Left renal pelvis (tissue), 4 donors: ENCODE measurements around the gene TMA7. TPM values are rescaled to one million over a fixed set of nuclear protein-coding genes. Genes with fewer than 3 reads are reported as not detected.
A peak's percentile ranks its signal among the peaks of the same experiment; 100 is the strongest.

Source experiments
- DNase-seq, 4 donors: peaks; one replicate each; pipeline ENCODE4 v3.0.0-alpha.2; 2013; ENCODE audit warnings: low read depth in 4 of 4, low spot score in 3 of 4
- polyA plus RNA-seq, 4 donors: library from polyadenylated mRNA; unstranded; fragments of 120-200 nt; gene quantifications; one replicate each; pipeline ENCODE4 v1.2.1, GENCODE V29; 2013; ENCODE audit not compliant: insufficient read length in 4 of 4

TMA7 gene
- polyA plus RNA-seq, 4 donors = 228 to 350 (median 273) TPM

GRCh38 chr3:48422272-48422671 is 17.8 kb upstream of the TMA7 start:
- DNase-seq = no peak

DNA sequence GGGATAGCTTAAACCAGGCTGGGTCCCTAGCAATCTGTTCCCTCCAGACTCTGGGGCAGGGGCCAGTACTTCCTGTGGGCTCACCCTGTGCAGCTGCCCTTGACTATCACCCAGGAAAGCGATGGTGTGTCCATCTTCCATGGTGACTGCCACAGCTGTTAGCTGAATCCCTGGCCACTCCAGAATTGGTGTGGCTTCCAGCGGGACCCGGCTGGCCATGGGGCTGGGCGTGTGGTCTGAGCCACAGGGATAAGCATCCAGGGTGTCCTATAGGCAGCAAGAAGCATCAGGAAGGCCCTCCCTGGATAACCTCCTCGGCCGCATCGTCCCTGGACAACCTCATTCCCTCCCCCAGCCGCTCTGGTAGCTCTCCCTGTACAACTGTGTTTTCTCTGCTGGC is 17.4 kb upstream of the TMA7 start:
- no peak for DNase-seq

GRCh38 chr3:48423241-48423882 is 16.7 kb upstream of the TMA7 start:
- DNase-seq = no peak

DNA sequence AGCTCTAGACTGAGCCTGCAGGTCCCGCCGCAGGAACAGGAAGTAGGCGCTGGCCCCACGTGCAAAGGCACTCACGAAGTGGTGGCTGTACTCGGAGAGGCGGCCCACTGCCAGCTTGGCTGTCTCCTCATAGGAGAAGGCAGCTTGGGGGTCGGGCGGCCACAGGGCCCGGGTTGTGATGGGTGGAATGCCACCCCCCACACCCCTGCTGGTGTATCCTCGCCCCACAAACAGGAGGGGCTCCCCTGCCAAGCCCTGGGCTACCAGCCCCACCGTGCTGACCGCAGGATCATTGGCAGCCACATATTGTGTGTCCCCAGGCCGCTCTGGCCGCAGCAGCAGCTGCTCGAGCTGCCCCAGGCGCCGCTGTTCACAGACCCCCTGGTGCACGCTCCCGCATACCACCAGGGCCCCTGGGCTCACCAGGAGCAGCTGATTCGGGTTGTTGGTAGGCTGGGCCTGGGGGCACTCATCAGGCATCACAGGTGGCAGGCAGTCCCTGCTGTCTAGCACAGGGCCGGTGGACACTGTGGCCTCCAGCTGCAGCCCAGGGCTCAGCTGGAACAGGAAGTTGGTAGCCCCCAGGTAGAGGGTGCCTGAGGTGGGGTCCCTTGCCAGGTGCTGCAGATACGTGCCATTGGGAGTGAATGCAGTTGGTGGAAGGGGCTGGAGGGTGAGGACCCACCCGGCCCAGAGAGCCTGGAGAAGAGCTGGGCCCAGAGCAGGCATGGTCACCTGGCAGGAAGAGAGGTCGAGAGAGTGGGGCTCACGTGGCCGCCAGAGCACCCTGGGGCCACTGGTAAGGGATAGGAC is 16.0 kb upstream of the TMA7 start:
- no peak for DNase-seq

DNA sequence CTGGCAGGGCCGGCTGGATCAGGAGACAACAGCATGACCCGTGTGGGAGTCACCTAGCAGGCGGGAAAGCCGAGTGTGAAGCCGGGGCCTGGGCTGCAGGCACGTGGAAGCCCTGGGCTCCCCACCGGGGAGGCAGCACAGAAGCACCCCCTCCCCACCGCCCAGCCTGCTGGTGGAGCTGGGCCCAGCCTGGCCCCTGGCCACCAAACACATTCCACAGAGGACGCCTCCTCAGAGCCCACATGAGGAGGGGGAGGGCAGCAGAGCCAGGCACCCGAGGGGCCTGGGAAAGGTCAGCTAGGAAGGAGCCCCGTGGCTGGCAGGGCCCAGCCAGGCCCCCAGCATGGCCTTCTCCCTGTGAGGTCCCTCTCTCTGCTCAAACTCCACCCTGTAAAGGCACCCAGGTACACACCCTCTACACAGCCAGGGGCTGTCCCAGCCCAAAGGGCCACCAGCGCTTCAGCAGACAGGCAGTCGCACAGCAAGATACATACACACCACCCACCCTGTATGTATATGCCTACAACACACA is 14.7 kb upstream of the TMA7 start:
- DNase-seq = no peak

GRCh38 chr3:48426401-48426909 is 13.6 kb upstream of the TMA7 start:
- no peak for DNase-seq

GRCh38 chr3:48426944-48427629 is 13.0 kb upstream of the TMA7 start:
- DNase-seq = no peak

DNA sequence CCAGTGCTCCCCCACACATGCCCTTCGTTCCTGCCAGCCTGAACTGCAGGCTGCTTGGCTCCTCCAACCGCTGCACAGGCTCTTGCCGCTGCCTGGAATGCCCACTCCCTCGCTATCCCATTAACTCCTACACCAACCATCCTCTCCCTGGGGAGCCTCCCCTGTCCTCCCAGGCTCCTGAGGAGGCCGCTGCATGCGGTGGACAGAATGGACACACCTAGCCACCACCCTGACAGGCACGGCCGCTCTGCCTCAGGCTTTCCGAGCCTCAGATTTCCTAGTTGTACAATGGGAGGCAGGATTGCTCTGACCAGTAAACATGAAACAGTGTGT is 12.5 kb upstream of the TMA7 start:
- no peak for DNase-seq

- no peak for DNase-seq
These were observed 11.9 kb upstream of the TMA7 start for GRCh38 chr3:48428088-48428571.

- peak in 1 of 4 donors; percentile 60 for DNase-seq
These were observed 11.3 kb upstream of the TMA7 start for GRCh38 chr3:48428572-48429316.

- DNase-seq = no peak
These were observed 10.6 kb upstream of the TMA7 start for GRCh38 chr3:48429317-48429959.

- peak; percentile 74 to 88 (median 76) for DNase-seq
These were observed 9.9 kb upstream of the TMA7 start, which contains the start of gene PLXNB1 for GRCh38 chr3:48429960-48430707. TSS of gene PLXNB1 (minus strand) at chr3:48430086. CDS start at chr3:48424611, 5,475 bp downstream.

DNA sequence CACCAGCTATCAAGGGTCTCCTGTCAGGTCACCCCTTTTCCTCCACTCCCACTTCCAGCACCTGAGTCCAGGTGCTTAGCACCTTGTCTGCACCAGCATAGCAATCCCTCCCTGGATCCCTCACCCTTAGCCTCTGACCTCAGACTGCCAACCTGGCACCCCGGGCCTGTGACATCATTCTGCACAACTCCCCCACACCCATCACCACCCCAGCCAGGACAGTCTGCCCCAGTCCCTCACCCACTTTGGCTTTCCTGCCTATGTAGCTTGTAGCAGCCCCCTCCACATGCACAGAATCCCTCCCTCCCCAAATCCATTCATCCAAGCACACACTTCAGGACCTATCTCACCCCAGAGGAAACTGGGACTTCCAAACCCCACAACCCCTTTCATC is 9.4 kb upstream of the TMA7 start:
- no peak for DNase-seq

DNA sequence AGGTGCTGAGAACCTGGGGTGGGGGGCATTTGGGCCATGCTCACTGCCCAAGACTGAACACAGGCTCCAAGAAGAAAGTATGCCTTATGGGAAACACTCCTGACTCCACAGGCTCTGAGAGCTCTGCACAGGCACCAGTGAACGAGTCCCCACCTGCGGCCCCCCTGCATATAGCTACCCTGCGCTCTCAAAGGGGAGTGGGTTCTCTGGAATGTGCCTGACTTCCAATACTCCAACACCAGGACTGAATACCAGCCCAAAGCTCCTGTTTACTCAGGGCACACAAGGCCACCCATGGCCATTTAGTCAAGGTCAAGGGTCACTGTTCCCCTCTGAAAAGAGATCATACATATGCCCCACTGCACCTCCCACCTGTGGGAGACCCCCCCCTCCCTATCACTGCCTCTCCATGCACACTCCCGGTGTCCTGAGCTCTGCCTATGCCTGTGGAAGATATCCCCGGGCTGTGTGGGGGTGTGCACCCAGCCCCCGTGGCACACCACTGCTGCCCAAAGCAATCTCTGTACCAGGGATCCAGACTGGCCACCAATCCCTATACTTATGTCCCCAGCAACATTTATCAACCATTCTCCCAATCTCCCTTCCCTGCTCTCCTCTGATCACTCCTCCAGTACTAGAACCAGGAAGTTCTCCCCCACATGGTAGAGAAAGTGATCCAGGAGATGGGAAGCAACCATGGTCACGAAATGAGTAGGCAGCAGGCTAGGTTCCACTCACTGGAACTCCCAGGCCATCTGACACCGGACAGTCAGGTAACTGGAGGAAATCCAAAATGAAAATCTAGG is 8.6 kb upstream of the TMA7 start:
- no peak for DNase-seq

GRCh38 chr3:48432411-48433371 is 7.4 kb upstream of the TMA7 start:
- no peak for DNase-seq

DNA sequence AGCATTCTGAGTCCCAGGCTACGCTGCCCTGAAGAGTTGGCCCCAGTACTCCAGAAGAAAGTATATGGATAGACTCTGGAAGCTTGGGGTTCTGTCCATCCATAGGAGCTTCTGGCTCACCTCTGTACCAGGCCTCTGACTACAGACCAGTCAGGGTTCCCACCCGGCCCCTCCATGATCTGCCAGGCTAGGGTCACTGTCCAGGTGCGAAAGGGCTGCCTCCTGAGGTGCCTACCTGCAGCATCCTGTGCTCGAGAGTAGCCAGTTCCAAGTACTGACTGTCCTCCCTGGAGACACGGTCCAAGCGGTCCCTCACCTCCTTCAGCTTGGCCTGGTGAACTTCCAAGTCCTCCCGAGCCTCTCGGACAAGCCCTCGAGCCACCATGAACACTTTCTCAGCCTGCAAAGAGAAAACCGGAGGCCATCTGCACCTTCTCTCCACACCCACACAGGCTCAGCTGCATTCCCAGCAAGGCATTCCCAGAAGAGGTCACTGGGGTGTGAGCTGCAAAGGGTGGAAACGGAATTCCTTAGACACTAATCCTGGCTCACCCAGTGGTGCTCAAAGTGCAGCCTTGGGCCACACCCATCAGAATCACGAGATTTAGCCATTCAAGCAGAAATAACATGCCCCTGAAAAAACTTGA is 6.5 kb upstream of the TMA7 start:
- no peak for DNase-seq
